ENCODE results near the gene GNG14. TPM values are rescaled to one million over a fixed set of nuclear protein-coding genes. Genes with fewer than 3 reads are reported as not detected.
A peak's percentile ranks its signal among the peaks of the same experiment; 100 is the strongest.
"Not testable (repeated sequence)": the region's sequence is repeated elsewhere in the genome, so short reads cannot be mapped to it uniquely, and the experiment has no call there.

Gene GNG14
- total RNA-seq, 1 donor from 2014 or later, result not detected

GRCh38 chr19:12667731-12668302, 20.0 kb upstream of the GNG14 start:
- DNase-seq, result no peak

DNA sequence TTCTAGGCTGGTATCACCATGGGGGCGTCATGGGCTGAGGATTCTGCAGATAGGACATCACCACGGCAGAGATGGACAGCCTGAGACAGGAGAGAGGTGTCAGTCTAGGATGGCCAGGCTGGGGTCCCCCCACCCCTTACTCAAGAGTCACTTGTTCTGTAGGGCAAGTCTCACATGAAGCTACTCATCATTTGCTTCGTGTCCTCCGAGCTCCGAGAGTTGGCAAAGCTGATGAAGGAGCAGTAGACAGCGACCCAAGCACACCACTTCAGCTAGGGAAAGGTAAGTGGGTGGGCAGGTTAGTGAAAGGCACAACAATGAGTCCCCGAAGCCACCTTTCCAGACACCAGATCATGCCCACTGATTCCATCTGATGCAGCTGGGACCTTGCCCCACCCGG, 19.5 kb upstream of the GNG14 start:
- DNase-seq, result no peak

DNA sequence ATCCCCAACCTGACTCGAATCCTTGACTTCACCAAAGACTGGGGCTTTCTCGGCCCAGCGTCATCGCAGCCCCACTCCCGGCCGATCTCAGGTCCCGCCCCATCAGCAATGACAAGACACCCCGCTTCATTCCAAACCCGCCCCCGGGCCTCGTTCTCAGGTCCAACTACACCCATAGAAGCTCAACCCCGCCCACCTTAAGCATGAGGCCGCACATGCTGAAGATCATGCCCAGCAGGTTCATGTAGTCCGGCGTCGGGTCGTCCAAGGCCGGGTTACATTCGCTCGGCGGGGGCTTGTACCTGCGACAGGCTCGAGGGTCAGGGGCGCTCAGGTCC, 18.9 kb upstream of the GNG14 start:
- peak; percentile 62 for DNase-seq

DNA sequence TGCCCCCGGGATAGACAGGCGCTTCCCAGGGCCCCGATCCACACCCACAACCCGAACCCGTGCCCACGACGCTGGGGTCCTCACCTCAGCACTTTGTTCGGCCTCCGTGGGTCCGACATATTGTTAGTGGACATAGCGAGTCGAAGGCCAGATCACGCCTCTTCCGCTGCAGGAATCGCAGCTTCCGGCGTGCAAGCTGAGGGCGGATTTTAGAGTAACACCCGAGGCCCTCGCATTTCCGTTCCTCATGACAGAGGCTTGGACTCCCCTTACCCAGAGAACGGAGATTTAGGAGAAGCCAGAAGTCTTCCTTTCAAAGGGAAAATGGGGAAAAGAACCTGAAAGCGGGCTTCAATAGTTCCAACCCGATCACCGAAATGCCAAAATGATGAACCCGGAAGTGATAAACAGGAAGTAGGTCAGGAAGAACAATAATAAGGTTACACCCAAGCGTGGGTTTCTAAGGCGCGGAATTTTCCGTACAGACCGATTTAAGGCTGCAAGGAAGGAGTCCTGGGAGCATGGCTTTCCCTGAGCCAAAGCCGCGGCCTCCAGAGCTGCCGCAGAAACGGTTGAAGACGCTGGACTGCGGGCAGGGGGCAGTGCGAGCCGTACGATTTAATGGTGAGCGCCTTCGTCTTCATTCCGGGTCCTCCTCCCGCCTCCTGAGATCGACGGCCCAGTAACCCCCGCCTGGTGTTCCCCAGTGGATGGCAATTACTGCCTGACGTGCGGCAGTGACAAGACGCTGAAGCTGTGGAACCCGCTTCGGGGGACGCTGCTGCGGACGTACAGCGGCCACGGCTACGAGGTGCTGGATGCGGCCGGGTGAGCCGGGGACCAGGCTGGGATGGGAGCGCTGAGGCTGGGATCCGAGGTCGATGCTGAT, 18.3 kb upstream of the GNG14 start:
- peak; percentile 90 for DNase-seq

GRCh38 chr19:12670159-12670928, 17.5 kb upstream of the GNG14 start:
- no peak for DNase-seq

DNA sequence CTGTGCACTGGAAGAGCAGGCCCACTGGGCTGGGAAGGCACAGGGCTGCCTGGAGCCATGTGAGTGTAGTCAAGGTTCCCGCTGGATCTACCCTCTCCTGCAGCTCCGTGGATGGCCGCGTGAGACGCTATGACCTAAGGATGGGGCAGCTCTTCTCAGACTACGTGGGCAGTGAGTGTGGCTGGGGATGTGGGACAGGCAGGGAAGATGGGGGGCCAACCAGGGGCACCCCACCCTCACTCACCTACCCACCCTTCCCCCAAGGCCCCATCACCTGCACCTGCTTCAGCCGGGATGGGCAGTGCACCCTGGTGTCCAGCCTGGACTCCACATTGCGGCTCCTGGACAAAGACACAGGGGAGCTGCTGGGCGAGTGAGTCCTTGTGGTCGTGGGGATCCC, 15.1 kb upstream of the GNG14 start:
- DNase-seq, result no peak

DNA sequence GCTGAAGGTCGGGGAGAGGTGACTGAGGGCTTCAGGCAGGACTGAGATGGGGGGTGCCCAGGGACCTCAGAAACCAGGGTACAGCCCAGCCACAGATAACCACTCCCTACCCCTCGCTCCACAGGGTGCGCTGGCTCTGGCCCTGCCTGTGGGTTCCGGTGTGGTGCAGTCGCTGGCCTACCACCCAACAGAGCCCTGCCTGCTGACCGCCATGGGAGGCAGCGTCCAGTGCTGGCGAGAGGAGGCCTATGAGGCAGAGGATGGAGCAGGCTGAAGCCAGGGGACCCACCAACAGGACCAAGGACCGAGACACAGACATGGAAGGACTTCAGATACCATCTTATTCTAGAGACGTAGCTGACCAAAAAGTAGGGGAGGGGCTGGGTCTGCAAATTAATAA, 12.4 kb upstream of the GNG14 start:
- DNase-seq, result no peak

DNA sequence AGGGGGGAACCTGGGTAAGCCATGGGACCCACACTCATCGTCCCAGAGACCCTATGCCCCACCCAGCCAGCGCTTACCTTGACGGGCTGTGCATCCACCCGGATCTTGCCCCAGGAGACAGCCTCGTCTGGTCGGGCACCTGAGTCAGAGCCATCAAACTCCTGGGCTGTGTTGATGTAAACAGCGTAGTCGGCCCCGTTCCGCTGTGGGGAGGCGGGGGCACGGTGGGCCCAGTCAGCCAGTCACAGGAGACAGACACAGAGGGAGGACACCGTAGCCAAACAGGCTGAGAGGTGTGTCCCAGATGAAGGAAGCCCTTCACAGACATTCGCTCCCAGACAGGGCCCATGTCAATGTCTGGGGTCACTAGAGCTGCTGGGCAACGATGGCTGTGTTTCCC, 11.9 kb upstream of the GNG14 start:
- no peak for DNase-seq

DNA sequence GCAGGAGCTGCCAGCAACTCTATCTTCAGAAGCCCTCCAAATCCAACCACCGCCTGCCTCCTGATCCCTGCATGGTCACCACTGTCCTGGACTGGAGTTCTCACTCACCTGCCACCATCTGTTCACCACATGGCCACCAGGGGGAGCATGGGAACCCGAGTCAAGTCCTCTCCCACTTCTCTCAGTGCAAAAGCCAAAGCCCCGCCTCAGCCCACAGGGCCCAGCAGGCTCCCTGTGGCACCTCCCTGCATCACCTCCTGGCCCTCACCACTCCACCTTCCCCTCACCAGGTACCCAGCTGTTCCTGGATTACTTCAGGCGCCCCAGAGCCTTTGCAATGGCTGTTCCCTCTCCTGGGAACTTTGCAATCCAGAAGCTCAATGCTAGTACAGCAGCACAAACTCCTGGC, 11.4 kb upstream of the GNG14 start:
- peak; percentile 90 for DNase-seq

- DNase-seq, result no peak
These were observed 10.9 kb upstream of the GNG14 start for GRCh38 chr19:12676928-12677327.

GRCh38 chr19:12678039-12678438, 9.8 kb upstream of the GNG14 start:
- DNase-seq, result not testable (repeated sequence)

DNA sequence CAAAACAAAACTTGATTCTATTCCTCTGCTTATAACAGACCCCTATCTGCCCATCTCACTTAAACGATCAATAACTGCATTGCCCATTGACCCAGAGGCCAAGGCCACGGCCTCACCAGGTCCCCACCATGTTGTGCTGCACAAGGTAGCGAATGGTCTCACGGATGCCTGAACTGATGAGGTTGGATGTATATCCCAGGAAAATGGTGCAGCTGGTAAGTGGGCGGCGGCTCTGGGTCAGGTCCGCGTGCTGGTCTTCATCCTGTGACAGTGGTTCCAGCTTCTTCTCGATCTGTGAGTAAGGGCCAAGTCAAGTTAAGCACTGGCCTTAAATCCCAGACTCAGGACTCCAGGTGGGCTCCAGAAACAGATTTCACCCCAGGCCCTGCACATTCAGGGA, 7.8 kb upstream of the GNG14 start:
- DNase-seq, result no peak

GRCh38 chr19:12681074-12681987, 6.5 kb upstream of the GNG14 start, which contains the start of gene DHPS:
TSS of gene DHPS (minus strand) at chr19:12681880. CDS start at chr19:12681766, 114 bp downstream.
- peak; percentile 99 for DNase-seq

- no peak for DNase-seq
These were observed 2.0 kb upstream of the GNG14 start for GRCh38 chr19:12685831-12686230.

DNA sequence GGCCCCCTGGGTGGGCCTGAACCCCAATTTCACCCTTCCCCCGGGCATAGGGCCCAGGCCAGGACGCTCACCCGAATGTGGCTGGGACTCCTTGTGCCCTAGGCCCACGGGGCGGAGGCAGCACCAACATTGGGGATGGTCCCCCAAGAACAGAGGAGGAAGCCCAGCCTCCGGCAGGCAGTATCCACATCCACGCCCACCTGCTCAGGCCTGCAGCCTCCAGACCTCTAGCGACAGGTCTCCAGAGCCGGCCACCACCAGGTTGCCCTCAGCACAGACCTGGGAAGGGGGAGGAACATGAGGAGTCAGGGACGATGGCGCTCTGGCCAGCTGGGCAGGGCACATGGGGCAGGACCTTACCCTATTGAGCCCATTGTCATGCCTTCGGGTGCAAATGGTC, 1.2 kb downstream of the GNG14 start:
- no peak for DNase-seq

DNA sequence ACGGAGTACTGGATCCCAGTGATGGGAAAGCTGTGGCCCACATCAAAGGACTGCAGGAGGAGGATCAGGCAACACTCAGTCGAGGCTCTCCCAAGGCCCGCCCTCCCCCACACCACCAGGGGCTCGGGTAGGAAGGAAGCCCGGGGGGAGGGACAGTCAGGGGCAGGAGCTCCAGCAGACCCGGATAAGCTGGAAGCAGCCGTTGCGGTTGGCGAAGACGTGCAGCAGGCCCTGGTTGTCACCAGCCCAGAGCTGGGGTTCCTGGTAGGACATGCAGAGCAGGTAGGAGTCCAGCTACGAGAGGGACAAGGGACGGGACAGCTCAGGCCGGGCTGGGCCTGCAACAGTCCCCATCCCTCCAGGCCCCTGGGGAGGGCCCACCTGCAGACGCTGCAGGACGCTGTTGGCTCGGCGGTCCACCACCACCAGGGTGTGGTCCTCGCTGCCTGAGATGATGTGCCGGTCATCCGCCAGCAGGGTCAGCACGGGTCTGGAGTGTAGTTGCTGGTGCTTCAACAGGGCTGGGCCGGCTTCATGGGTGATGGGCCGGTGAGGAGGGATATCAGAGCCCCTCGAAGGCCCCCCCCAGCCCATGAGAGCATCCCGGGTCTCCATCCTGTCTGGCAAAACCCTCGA, 1.9 kb downstream of the GNG14 start:
- DNase-seq, result no peak

- DNase-seq, result no peak
These were observed 5.2 kb downstream of the GNG14 start for GRCh38 chr19:12692960-12693359.

DNA sequence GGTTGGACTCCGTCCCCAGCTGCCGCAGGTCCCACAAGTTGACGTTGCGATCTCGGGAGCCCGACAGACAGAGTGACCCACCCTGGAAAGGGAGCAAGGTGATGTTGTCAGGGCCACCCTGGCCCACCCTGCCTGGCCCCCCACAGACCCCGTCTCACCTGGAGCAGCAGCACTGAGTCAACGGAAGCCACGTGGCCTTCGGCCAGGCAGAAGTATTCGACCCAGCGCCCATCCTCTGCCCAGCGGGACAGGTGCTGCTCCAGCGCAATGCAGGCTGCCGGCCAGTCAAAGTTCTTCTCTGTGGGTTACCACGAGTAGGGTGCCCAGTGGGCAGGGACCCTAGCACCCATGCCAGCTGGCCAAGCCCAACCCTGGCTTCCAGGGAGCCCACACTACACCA, 6.8 kb downstream of the GNG14 start:
- DNase-seq, result no peak

DNA sequence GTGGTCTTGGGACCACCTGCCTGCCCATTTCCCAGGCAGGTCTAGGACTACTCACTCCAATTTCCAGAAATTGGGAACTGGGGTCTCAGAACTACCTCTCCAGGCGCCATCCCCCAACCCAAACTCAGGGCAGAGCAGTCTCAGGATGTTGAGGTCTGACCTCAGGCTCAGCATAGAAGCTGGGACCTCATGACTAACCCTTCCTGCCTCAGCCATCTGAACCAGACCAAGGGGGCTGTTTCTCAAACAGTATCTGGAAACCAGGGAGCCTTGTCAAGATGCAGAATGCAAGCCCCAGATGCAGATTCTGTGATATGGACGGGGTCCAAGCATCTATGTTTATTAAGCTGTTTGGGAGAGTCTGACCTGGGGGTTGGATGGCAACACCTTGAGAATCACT, 7.3 kb downstream of the GNG14 start:
- DNase-seq, result peak; percentile 17

DNA sequence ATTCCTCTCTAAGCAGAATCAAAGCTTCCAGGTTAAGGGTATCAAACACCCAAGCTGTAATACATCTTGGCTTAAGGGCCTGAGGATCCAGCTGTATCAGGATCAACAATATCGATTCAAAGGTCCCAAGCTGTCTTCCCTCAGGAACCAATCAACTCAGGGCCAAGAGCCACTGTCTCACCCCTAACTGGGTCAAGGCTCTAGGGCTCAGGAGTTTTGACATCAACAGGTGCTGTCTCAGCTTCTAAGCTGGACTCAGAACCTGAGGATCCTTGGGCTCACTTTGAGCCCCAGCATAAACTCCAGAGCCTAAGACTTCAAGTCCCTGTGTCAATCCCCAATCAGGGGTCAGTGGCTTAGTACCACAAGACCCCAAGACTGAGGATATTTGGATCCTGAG, 7.7 kb downstream of the GNG14 start:
- DNase-seq, result no peak

DNA sequence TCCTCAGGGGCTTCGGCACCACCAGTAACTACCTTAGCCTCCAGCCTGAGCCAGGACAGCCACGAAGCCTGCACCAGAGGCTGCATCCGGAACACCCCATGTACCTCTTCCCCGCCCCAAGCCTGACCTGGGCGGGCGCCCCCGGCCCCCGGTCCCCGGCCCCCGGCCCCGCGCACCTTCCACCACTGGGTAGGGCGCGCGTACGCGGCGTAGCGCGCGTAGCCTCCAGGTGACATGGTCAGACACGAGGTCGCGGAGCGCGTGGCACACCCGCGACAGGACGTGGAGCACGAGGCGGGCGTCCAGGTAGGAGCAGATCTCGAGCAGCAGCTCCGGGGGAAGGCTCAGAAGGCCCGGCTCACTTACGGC, 8.2 kb downstream of the GNG14 start:
- no peak for DNase-seq
